Bronchial epithelial cell (primary cell): Measurements from ENCODE around the gene PPP6R3. TPM values are rescaled to one million over a fixed set of nuclear protein-coding genes. Genes with fewer than 3 reads are reported as not detected.
"Not testable (repeated sequence)": the region's sequence is repeated elsewhere in the genome, so short reads cannot be mapped to it uniquely, and the experiment has no call there.

ENCODE experiments used
- DNase-seq: peaks from one replicate; pipeline ENCODE4 v3.0.0-alpha.2; 2010; ENCODE audit warnings: low read depth
- FAIRE-seq: peaks from 2 replicates; lab custom pipeline; 2011; peaks lifted over from hg19 to GRCh38; lab: Jason Lieb, UNC
- H3K27me3 ChIP-seq: 2 replicates; pipeline ENCODE4 v1.5.1; 2011; ENCODE audit warnings: low read length; ENCODE audit not compliant: control insufficient read depth, insufficient read depth
- H3K36me3 ChIP-seq: 2 replicates; pipeline ENCODE4 v1.5.1; 2011; ENCODE audit warnings: low read length; ENCODE audit not compliant: control insufficient read depth, insufficient read depth
- H3K4me3 ChIP-seq: 2 replicates; pipeline ENCODE4 v1.5.1; 2011; ENCODE audit warnings: mild to moderate bottlenecking, low read depth, low read length, control low read depth
- CTCF ChIP-seq: IDR thresholded peaks from 2 replicates; pipeline ENCODE4 v1.5.1; 2011; ENCODE audit warnings: mild to moderate bottlenecking, moderate library complexity, low read length, control low read depth, inconsistent platforms; ENCODE audit not compliant: insufficient read depth, severe bottlenecking
- total RNA-seq: library from RNA; depleted of rRNA; stranded (reverse); fragments of >200 nt; gene quantifications from 2 replicates; pipeline ENCODE4 v1.2.1, GENCODE V29; 2014

The PPP6R3 gene
- total RNA-seq, 1 donor from 2014 or later: 93.5 TPM

GRCh38 chr11:68430801-68431200, 29.8 kb upstream of the PPP6R3 start:
- TF ChIP-seq CTCF: no peak
- H3K27me3 ChIP-seq: no peaks in the 10 kb centered on the region
- DNase-seq: no peak
- peaks cover 32% of the 10 kb centered on the region for H3K36me3 ChIP-seq
- no peak for FAIRE-seq
- H3K4me3 ChIP-seq: no peak overlapping the region

- TF ChIP-seq CTCF: no peak
- FAIRE-seq: no peak
- H3K36me3 ChIP-seq: peaks cover 27% of the 10 kb centered on the region
Observed at GRCh38 chr11:68431984-68432645, 28.4 kb upstream of the PPP6R3 start.

GRCh38 chr11:68432874-68433273, 27.7 kb upstream of the PPP6R3 start:
- H3K4me3 ChIP-seq: no peak overlapping the region
- TF ChIP-seq CTCF: no peak
- H3K36me3 ChIP-seq: peaks cover 27% of the 10 kb centered on the region
- H3K27me3 ChIP-seq: no peaks in the 10 kb centered on the region
- no peak for FAIRE-seq
- no peak for DNase-seq

More at GRCh38 chr11:68431984-68432645, 28.4 kb upstream of the PPP6R3 start:
- Histone ChIP-seq H3K27me3 (no peaks in the 10 kb centered on the region), H3K4me3 (no peak overlapping the region)
- DNase-seq: no peak

DNA sequence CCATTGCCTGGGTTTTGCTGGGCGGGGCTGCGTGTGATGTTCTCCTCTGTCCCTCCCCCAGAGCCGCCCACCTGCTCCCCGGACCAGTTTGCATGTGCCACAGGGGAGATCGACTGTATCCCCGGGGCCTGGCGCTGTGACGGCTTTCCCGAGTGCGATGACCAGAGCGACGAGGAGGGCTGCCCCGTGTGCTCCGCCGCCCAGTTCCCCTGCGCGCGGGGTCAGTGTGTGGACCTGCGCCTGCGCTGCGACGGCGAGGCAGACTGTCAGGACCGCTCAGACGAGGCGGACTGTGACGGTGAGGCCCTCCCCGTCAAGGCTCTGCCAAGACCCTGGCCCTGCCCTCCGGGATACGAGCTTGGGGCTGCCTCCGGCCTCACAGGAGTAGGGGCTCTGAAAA, 27.0 kb upstream of the PPP6R3 start:
- peaks cover 24% of the 10 kb centered on the region for H3K36me3 ChIP-seq
- H3K4me3 ChIP-seq: no peak overlapping the region
- DNase-seq: no peak
- no peak for TF ChIP-seq CTCF
- no peaks in the 10 kb centered on the region for H3K27me3 ChIP-seq
- FAIRE-seq: no peak

DNA sequence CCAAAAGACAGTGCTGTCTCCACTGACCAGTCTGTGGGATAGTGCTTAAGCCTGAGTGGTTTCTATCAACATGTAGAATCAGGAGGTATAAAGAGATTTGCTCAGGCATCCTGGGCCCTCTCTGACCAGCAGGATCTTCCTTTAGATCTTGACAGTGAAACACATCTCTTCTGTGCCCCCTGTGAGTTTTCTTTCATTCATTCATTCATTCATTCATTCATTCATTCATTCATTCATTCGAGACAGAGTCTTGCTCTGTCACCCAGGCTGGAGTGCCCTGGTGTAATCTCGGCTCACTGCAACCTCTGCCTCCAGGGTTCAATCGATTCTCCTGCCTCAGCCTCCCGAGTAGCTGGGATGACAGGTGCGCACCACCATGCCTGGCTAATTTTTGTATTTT, 26.4 kb upstream of the PPP6R3 start:
- H3K36me3 ChIP-seq: peaks cover 27% of the 10 kb centered on the region
- not testable (repeated sequence) for DNase-seq, FAIRE-seq, H3K27me3 ChIP-seq, H3K4me3 ChIP-seq

DNA sequence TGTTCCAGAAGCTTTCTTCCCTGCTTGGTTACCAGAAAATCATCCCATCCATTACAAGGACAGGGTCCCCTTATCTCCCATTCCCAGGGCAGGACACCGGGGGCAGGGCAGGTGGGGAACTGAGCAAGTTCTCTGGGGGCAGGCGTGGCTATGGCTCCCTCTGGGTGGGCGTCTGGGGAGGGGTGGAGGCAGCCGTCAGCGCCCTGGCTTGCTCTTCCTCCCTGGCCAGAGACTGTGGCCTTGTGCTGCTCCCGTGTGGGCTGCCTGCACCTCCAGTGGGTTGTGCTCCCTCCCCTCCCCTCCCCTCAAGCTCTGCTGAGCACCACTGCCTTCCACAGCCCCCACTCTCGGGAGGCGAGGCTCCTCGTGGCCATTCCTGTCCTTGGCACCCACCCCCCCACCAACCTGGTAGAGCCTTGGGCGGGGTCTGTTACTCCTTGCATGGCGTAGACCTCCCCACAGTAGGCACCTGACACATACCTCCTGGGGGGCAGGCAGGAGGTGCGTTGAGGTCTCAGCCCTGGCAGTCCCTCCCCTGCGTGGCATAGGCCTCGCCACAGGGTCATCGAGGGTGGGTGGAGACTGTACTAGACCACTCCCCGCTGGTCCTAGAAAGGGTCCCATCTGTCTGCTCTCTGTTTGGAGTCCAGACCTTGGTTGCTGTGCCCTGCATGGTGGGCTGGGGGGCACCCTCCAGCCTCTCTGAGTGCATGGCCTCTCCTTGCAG, 24.2 kb upstream of the PPP6R3 start:
- Histone ChIP-seq H3K36me3 (peaks cover 17% of the 10 kb centered on the region), H3K27me3 (no peaks in the 10 kb centered on the region), H3K4me3 (no peak overlapping the region)
- no peak for FAIRE-seq
- DNase-seq: no peak
- TF ChIP-seq CTCF: no peak
